Islet precursor cell (in vitro differentiated cells): ENCODE results near the gene FLNB.
A peak's percentile ranks its signal among the peaks of the same experiment; 100 is the strongest.

Experiments used
- DNase-seq: peaks from one replicate; pipeline ENCODE4 v3.0.0-alpha.2; 2018

The FLNB gene

GRCh38 chr3:58082047-58082446, 73.8 kb downstream of the FLNB start:
- DNase-seq, result peak; percentile 64

- DNase-seq, result no peak
Observed at GRCh38 chr3:58084166-58084565, 75.9 kb downstream of the FLNB start.

GRCh38 chr3:58084788-58085543, 76.7 kb downstream of the FLNB start:
- DNase-seq, result no peak

- no peak for DNase-seq
Observed at GRCh38 chr3:58085616-58086015, 77.4 kb downstream of the FLNB start.

- DNase-seq, result no peak
Observed at GRCh38 chr3:58088501-58088900, 80.3 kb downstream of the FLNB start.

- DNase-seq, result no peak
Observed at GRCh38 chr3:58090351-58090750, 82.1 kb downstream of the FLNB start.

- no peak for DNase-seq
Observed at GRCh38 chr3:58092521-58092920, 84.3 kb downstream of the FLNB start.

GRCh38 chr3:58093574-58094195, 85.5 kb downstream of the FLNB start:
- no peak for DNase-seq

- DNase-seq, result no peak
Observed at GRCh38 chr3:58094657-58095056, 86.4 kb downstream of the FLNB start.

GRCh38 chr3:58095603-58096138, 87.4 kb downstream of the FLNB start:
- no peak for DNase-seq

- DNase-seq, result no peak
Observed at GRCh38 chr3:58098531-58098930, 90.3 kb downstream of the FLNB start.

GRCh38 chr3:58099865-58100264, 91.6 kb downstream of the FLNB start:
- DNase-seq, result no peak

- no peak for DNase-seq
Observed at GRCh38 chr3:58101499-58102389, 93.5 kb downstream of the FLNB start.

GRCh38 chr3:58102390-58102750, 94.1 kb downstream of the FLNB start:
- no peak for DNase-seq

- no peak for DNase-seq
Observed at GRCh38 chr3:58102976-58103451, 94.8 kb downstream of the FLNB start.

- DNase-seq, result no peak
Observed at GRCh38 chr3:58104151-58104550, 95.9 kb downstream of the FLNB start.

- no peak for DNase-seq
Observed at GRCh38 chr3:58104712-58105111, 96.5 kb downstream of the FLNB start.

- no peak for DNase-seq
Observed at GRCh38 chr3:58105196-58105595, 97.0 kb downstream of the FLNB start.

- DNase-seq, result no peak
Observed at GRCh38 chr3:58106061-58106460, 97.8 kb downstream of the FLNB start.

- no peak for DNase-seq
Observed at GRCh38 chr3:58106640-58107039, 98.4 kb downstream of the FLNB start.

GRCh38 chr3:58107597-58107996, 99.4 kb downstream of the FLNB start:
- DNase-seq, result no peak

- no peak for DNase-seq
Observed at GRCh38 chr3:58109752-58110151, 101.5 kb downstream of the FLNB start.

GRCh38 chr3:58111513-58112184, 103.4 kb downstream of the FLNB start:
- DNase-seq, result peak; percentile 87
